ENCODE results near the gene TNIK. TPM values are rescaled to one million over a fixed set of nuclear protein-coding genes. Genes with fewer than 3 reads are reported as not detected.

TNIK gene
- polyA plus RNA-seq, 1 of the 3 experiments (the other 2 are of a cell fraction), result 19.4 TPM

DNA sequence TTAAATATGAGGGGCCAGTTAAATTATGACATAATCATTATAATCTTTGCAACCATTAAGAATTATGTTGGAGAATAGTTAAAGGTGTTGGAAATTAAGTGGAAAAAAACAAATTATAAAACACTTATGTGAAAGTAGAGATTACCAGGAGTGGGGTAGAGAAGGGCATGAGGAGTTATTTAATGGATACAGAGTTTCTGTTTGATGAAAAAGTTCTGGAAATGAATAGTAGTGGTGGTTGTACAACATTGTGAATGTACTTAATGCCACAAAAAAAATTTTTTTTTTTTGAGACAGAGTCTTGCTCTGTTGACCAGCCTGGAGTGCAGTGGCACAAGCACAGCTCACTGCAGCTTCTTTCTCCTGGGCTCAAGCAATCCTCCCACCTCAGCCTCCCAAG lies 25.1 kb upstream of the TNIK start:
- H3K27ac ChIP-seq (ENCODE audit: low read depth in 2 of 2, low read length in 1 of 2), result no peak overlapping the region
- H3K4me2 ChIP-seq, result no peak overlapping the region
- CTCF ChIA-PET, result interaction anchor here (1.0 kb wide), 1 partner anchor 14 kb away, joined by 5 read pairs; no protein-coding TSS in a partner anchor
- H3K36me3 ChIP-seq (replicated peaks in 1 of 2; ENCODE audit: control insufficient read depth in 1 of 2, insufficient read depth in 2 of 2, low read length in 1 of 2), result no peaks in the 10 kb centered on the region
- no peaks in the 10 kb centered on the region for H3K9me2 ChIP-seq
- H2AFZ ChIP-seq (ENCODE audit: low read depth), result no peak overlapping the region
- no peaks in the 10 kb centered on the region for H4K20me1 ChIP-seq (ENCODE audit: insufficient read depth)
- POLR2A ChIA-PET, result no interaction called here
- no peak for DNase-seq
- H3F3A ChIP-seq (replicated peaks; ENCODE audit: insufficient read depth), result no peaks in the 10 kb centered on the region
- H3K27me3 ChIP-seq (ENCODE audit: insufficient read depth), result no peaks in the 10 kb centered on the region
- H3K4me3 ChIP-seq (ENCODE audit: low read depth in 2 of 2, low read length in 1 of 2), result no peak overlapping the region
- no peak overlapping the region for H3K9ac ChIP-seq
- no peak for TF ChIP-seq GATA2 (CRISPR knock-in tag; IDR thresholded peaks at IDR 0.05)
- no peaks in the 10 kb centered on the region for H3K9me3 ChIP-seq
- no peaks in the 10 kb centered on the region for H3K79me2 ChIP-seq (ENCODE audit: insufficient read depth)
- H3K4me1 ChIP-seq (ENCODE audit: control insufficient read depth in 1 of 2, insufficient read depth in 2 of 2, low read depth in 1 of 2, low read length in 1 of 2), result no peaks in the 10 kb centered on the region

DNA sequence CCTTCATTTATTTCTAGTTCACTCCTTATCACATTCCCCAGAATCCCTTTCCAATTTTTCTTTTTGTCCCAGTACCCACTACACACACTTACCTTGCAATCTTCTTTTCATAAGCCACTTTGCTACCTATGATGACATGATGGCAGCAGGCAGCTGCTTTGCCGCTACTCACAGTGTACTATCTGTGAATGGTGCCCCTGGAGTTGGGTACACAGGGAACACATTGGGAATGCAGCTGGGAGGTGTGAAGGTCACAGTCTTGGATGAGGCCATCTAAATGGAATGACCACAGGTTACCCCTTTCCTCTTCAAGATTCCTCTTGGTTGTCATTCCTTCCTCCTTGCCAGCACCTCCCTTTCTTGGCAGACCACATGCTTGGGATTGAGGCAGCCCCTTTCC lies 20.8 kb upstream of the TNIK start:
- H3K4me2 ChIP-seq, result no peak overlapping the region
- TF ChIP-seq SIN3A (IDR thresholded peaks at IDR 0.05; ENCODE audit: borderline replicate concordance, low read depth, low read length), result no peak
- no peak for TF ChIP-seq NFIC (IDR thresholded peaks at IDR 0.05; ENCODE audit: borderline replicate concordance)
- TF ChIP-seq EP300 (IDR thresholded peaks at IDR 0.05; ENCODE audit: borderline replicate concordance in 1 of 2, low read depth in 1 of 2, low read length in 1 of 2), result no peak
- TF ChIP-seq, protein P1, sequence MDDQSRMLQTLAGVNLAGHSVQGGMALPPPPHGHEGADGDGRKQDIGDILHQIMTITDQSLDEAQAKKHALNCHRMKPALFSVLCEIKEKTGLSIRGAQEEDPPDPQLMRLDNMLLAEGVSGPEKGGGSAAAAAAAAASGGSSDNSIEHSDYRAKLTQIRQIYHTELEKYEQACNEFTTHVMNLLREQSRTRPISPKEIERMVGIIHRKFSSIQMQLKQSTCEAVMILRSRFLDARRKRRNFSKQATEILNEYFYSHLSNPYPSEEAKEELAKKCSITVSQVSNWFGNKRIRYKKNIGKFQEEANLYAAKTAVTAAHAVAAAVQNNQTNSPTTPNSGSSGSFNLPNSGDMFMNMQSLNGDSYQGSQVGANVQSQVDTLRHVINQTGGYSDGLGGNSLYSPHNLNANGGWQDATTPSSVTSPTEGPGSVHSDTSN (IDR thresholded peaks at IDR 0.05), result no peak
- no peak for TF ChIP-seq REST (IDR thresholded peaks at IDR 0.05; ENCODE audit: low read depth, low read length)
- no peak for TF ChIP-seq RXRA (IDR thresholded peaks at IDR 0.05; ENCODE audit: borderline replicate concordance, low read depth)
- TF ChIP-seq MEF2A (IDR thresholded peaks at IDR 0.05; ENCODE audit: borderline replicate concordance, low read depth), result no peak
- TF ChIP-seq FOSL2 (IDR thresholded peaks at IDR 0.05; ENCODE audit: borderline replicate concordance, low read depth), result no peak
- TF ChIP-seq USF1 (IDR thresholded peaks at IDR 0.05; ENCODE audit: borderline replicate concordance, low read depth), result no peak
- TF ChIP-seq POLR2AphosphoS5 (IDR thresholded peaks at IDR 0.05; ENCODE audit: low read depth, low read length), result no peak
- TF ChIP-seq ELF1 (IDR thresholded peaks at IDR 0.05), result no peak
- TF ChIP-seq GATA2 (CRISPR knock-in tag; IDR thresholded peaks at IDR 0.05), result no peak
- TF ChIP-seq MAX (IDR thresholded peaks at IDR 0.05; ENCODE audit: low read depth), result no peak
- TF ChIP-seq, protein P2, sequence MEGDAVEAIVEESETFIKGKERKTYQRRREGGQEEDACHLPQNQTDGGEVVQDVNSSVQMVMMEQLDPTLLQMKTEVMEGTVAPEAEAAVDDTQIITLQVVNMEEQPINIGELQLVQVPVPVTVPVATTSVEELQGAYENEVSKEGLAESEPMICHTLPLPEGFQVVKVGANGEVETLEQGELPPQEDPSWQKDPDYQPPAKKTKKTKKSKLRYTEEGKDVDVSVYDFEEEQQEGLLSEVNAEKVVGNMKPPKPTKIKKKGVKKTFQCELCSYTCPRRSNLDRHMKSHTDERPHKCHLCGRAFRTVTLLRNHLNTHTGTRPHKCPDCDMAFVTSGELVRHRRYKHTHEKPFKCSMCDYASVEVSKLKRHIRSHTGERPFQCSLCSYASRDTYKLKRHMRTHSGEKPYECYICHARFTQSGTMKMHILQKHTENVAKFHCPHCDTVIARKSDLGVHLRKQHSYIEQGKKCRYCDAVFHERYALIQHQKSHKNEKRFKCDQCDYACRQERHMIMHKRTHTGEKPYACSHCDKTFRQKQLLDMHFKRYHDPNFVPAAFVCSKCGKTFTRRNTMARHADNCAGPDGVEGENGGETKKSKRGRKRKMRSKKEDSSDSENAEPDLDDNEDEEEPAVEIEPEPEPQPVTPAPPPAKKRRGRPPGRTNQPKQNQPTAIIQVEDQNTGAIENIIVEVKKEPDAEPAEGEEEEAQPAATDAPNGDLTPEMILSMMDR (IDR thresholded peaks at IDR 0.05), result no peak
- no peak for TF ChIP-seq TCF12 (IDR thresholded peaks at IDR 0.05)
- TF ChIP-seq YY1 (IDR thresholded peaks at IDR 0.05; ENCODE audit: low read depth), result no peak
- no peak for TF ChIP-seq RAD21 (IDR thresholded peaks at IDR 0.05; ENCODE audit: low read length)
- DNase-seq, result no peak
- H3F3A ChIP-seq (replicated peaks; ENCODE audit: insufficient read depth), result no peaks in the 10 kb centered on the region
- 100% methylated on average over 1 of the region's 1 CpG for WGBS (ENCODE audit: low lambda C conversion rate)
- no peaks in the 10 kb centered on the region for H3K4me1 ChIP-seq (ENCODE audit: control insufficient read depth in 1 of 2, insufficient read depth in 2 of 2, low read depth in 1 of 2, low read length in 1 of 2)
- H3K27me3 ChIP-seq (ENCODE audit: insufficient read depth), result no peaks in the 10 kb centered on the region
- ChIA-PET POLR2A (no interaction called here), CTCF (no interaction called here)
- no peak overlapping the region for H2AFZ ChIP-seq (ENCODE audit: low read depth)
- no peak overlapping the region for H3K4me3 ChIP-seq (ENCODE audit: low read depth in 2 of 2, low read length in 1 of 2)
- no peaks in the 10 kb centered on the region for H3K9me2 ChIP-seq
- H4K20me1 ChIP-seq (ENCODE audit: insufficient read depth), result no peaks in the 10 kb centered on the region
- H3K27ac ChIP-seq (ENCODE audit: low read depth in 2 of 2, low read length in 1 of 2), result no peak overlapping the region
- no peaks in the 10 kb centered on the region for H3K36me3 ChIP-seq (replicated peaks in 1 of 2; ENCODE audit: control insufficient read depth in 1 of 2, insufficient read depth in 2 of 2, low read length in 1 of 2)
- H3K9ac ChIP-seq, result no peak overlapping the region
- no peaks in the 10 kb centered on the region for H3K9me3 ChIP-seq
- H3K79me2 ChIP-seq (ENCODE audit: insufficient read depth), result no peaks in the 10 kb centered on the region
